ENCODE data around the gene YTHDF2. TPM values are rescaled to one million over a fixed set of nuclear protein-coding genes. Genes with fewer than 3 reads are reported as not detected.
A peak's percentile ranks its signal among the peaks of the same experiment; 100 is the strongest.

The YTHDF2 gene
- total and polyA plus RNA-seq, 9 of the 15 experiments (the other 6 are each of a cell fraction or from before 2014, with no cell fraction given): 41.0 to 111 (median 83.3) TPM

GRCh38 chr1:28744184-28744583 lies 7.4 kb downstream of the YTHDF2 start (continued):
- TF ChIP-seq CC2D1A (IDR thresholded peaks at IDR 0.05): no peak

DNA sequence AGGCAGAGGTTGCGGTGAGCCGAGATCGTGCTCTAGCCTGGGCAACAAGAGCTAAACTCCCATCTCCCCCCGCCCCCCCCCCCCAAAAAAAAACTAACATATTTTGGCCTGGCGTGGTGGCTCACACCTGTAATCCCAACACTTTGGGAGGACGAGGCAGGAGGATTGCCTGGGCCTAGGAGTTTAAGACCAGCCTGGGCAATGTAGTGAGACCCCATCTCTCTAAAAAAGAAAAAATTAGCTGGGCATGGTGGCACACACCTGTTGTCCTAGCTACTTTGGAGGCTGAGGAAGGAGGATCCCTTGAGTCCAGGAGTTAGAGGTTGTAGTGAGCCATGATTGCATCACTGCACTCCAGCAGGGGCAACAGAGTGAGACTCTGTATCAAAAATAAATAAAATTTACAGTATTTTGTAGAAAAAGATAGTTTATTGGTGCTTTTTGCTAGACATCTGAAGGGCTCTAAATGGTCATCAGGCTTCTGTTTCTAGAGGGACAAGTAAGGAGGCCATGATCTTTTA lies 9.0 kb downstream of the YTHDF2 start:
- BruUV-seq (replicated peaks): no TSS peak
- Histone ChIP-seq H3K4me3 (no peak overlapping the region), H4K20me1 (replicated peaks; ENCODE audit: control insufficient read depth, insufficient read depth, low read length) (peaks cover 50% of the 10 kb centered on the region), H3K4me2 (ENCODE audit: insufficient read depth, low read length) (peak overlapping the region; percentile 30), H3K27me3 (ENCODE audit: control insufficient read depth in 2 of 2, insufficient read depth in 2 of 2, low read length in 2 of 2) (no peaks in the 10 kb centered on the region), H3K4me1 (replicated peaks in 1 of 2; ENCODE audit: control insufficient read depth in 2 of 2, insufficient read depth in 2 of 2, low read length in 2 of 2) (peaks cover 30 to 32% of the 10 kb centered on the region in 2 experiments), H3K36me3 (ENCODE audit: control insufficient read depth, insufficient read depth, low read length) (peaks cover 81% of the 10 kb centered on the region), H3K9me3 (replicated peaks; ENCODE audit: control insufficient read depth, insufficient read depth, low read depth, low read length) (no peaks in the 10 kb centered on the region), H3K79me2 (ENCODE audit: control insufficient read depth, insufficient read depth, low read length) (peaks cover 100% of the 10 kb centered on the region), H3K9me1 (ENCODE audit: control insufficient read depth, insufficient read depth, low read length) (peaks cover 3% of the 10 kb centered on the region), H3K9ac (ENCODE audit: insufficient read depth in 1 of 2, low read depth in 2 of 2, low read length in 2 of 2) (no peak overlapping the region), H3K27ac (ENCODE audit: extremely low read depth, low read depth, low read length) (no peak overlapping the region), H2AFZ (ENCODE audit: low read depth, low read length) (no peak overlapping the region)
- in situ Hi-C loops (cut with MboI) (no loop called here), intact Hi-C loops (cut with micrococcal nuclease) (no loop called here)
- DNase-seq (ENCODE audit: extremely low read depth in 1 of 4, low spot score in 3 of 4) (no peak), FAIRE-seq (no peak), ATAC-seq (no peak)
- ChIA-PET CTCF (ENCODE audit: low intra/inter-chr PET ratio) (no interaction called here), POLR2A (interaction anchor here (0.6 to 3.0 kb wide), 9 partner anchors 10 to 103 kb away, joined by 3 to 13 read pairs (median 4); partner anchors contain the start of genes RNU11, TAF12 and YTHDF2)
- TF ChIP-seq RAD51 (IDR thresholded peaks at IDR 0.05; ENCODE audit: borderline replicate concordance, low read depth) (no peak), BCOR (IDR thresholded peaks at IDR 0.05) (peak; percentile 60; the same call in 1 of the 2 replicates), ZNF121 (CRISPR knock-in tag; conservative IDR thresholded peaks at IDR 0.05) (peak; percentile 95), SREBF2 (CRISPR knock-in tag; IDR thresholded peaks at IDR 0.05) (no peak), KDM1A (IDR thresholded peaks at IDR 0.05) (0 out of 4 replicates have a peak, but pooled peaks of 1 of the 2 experiments have one; percentile 18), EZH2 (IDR thresholded peaks at IDR 0.05; ENCODE audit: borderline replicate concordance, low read depth, low read length) (no peak), RBM25 (IDR thresholded peaks at IDR 0.05; ENCODE audit: low read depth, low read length, severe bottlenecking) (peak; percentile 44), NR2C1 (IDR thresholded peaks at IDR 0.05) (no peak), NR2C1 (tag; IDR thresholded peaks at IDR 0.05) (no peak), SMARCA5 (IDR thresholded peaks at IDR 0.05) (0 out of 2 replicates have a peak, but pooled peaks have one; percentile 37), POLR2A (conservative IDR thresholded peaks at IDR 0.05) (0 out of 2 replicates have a peak, but pooled peaks have one; percentile 10), CEBPG (CRISPR knock-in tag; IDR thresholded peaks at IDR 0.05) (peak; percentile 73), CEBPG (tag; conservative IDR thresholded peaks at IDR 0.05 in 1 of 2, IDR thresholded peaks at IDR 0.05 in 1 of 2) (peak; percentile 24 to 61; a peak in 2 of 4 replicates), CEBPB (tag; IDR thresholded peaks at IDR 0.05) (peak; percentile 70)
- TF ChIP-seq, protein P1, sequence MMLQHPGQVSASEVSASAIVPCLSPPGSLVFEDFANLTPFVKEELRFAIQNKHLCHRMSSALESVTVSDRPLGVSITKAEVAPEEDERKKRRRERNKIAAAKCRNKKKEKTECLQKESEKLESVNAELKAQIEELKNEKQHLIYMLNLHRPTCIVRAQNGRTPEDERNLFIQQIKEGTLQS (IDR thresholded peaks at IDR 0.05): peak; percentile 85
- TF ChIP-seq, protein P1 (CRISPR knock-in tag; conservative IDR thresholded peaks at IDR 0.05): no peak
- WGBS (ENCODE audit: insufficient coverage, low coverage, missing lambda C conversion rate): 72% methylated on average over 4 of the region's 6 CpGs
